NCI-H748 (cell line): ENCODE data around the gene SUGCT.
"Not testable (repeated sequence)": the region's sequence is repeated elsewhere in the genome, so short reads cannot be mapped to it uniquely, and the experiment has no call there.

ENCODE experiments used
- DNase-seq: peaks from one replicate; lab custom pipeline; 2025; ENCODE audit not compliant: unreplicated experiment; lab: John Stamatoyannopoulos, UW

SUGCT gene

DNA sequence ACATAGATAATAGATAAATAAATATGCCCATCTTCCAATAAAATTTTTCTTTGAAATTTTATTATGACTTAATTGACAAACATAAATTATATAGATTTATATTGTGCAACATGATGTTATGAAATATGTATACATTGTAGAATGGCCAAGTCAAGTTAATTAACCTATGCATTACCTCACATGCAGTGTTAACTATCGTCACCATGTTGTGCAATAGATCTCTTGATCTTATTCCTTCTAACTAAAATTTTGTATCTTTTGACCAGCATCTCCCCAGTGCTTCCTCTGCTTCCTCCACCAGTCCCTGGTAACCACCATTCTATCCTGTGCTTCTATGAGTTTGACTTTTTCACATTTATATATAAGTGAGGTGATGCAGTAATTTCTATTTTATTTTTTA, 259.6 kb downstream of the SUGCT start:
- DNase-seq: no peak

DNA sequence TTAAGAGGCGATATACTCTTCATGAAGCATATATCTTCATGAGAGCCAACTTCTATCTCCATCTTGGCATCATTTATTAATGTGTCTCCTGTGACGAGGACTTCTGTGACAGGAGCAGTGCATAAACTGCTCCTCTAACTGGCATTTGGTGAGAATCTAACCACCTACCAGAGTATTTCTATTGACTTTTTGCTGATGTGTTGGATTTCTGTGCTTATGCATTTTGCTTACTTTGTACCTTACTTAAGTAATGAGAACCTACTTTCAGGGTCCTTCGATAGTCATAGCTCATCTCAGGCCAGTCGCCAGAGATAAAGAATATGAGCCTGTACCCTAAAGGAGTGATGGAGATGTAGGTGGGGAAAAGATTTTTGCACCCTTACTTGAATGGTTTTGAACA, 265.7 kb downstream of the SUGCT start:
- DNase-seq: no peak

DNA sequence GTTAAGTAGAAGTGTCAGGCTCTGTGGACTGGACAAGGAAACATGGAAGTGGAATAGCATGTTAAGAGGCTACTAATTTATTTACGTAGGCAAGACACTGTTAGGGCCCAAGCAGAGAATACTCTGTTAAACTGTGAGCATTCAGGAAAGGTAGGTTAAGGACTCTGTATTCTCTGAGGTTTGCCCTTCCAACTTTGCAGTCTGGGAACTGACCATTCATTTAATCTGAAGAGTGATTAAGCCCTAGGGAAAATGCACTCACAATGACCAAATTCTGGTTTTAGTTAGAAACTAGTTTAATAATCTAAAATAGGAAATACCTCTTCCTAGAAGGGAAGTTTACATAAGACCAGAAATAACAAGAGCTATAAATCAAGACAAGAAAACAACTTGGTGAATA, 266.6 kb downstream of the SUGCT start:
- DNase-seq: no peak

DNA sequence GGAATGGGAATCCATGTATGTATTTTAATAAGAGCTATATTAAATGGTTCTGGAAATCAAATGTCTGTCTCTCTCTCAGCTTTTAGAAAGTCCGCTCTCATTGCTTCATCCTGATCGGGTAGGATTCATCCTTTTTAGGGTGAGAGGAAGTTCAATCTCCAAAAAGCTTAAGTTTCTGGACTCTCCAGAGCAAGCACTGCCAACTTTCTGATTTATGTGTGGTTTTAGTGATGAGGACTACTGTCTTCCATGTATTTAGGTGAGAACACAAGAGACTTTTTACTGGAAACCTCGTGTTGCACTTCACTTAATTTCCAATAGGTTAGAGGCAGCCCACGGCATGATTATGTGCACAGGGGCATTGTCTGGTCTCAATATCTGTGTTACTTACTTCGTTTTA, 267.9 kb downstream of the SUGCT start:
- DNase-seq: no peak

DNA sequence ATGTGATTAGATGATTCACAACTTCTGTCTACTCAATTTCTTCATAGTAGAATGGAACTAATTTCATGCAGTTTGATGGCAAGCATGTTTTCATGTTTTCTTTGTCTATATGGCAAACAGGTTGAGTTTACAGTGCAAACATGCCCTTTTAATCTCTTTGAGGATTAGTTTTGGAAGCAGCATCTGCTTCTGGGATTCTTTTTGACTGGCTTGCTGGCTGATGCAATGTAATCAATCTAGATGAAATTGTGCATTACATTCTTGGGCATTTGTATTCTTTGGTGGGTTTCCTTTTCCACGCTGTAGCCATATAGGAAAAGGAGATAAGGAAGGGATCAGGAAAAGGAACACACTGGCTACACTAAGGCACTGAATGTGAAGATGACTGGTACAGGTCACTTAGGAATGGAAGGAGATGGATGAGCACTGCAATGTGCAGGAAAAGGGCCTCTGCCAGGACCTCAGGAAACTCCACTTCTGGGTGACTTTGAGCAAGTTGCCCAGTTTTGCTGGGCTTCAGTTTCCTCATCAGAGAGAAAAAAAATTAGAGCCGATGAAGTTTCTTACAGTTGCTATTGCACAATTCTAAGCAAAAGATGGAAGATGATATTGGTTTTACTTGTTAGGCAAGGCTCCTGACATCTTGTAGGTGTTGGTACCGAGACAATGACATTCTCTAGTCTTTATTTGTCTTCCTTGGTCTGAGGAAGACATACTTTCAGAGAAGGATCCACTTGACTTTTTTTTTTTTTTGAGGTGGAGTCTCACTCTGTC, 269.1 kb downstream of the SUGCT start:
- no peak for DNase-seq

DNA sequence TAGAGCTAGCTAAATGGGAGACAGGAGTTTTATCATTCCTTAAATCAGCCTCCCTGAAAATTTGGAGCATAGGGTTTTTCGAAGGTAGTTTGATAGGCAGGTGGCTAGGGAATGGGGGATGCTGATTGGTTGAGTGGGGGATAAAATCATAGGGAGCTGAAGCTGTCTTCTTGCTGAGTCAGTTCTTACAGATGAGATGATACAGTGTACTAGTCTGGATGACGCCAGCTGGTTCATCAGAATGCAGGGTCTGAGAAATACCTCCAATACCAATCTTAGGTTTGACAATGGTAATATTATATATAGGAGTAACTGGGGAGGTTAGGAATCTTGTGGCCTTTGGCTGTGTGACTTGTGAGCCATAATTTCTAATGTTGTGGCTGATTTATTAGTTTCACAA, 271.2 kb downstream of the SUGCT start:
- no peak for DNase-seq

DNA sequence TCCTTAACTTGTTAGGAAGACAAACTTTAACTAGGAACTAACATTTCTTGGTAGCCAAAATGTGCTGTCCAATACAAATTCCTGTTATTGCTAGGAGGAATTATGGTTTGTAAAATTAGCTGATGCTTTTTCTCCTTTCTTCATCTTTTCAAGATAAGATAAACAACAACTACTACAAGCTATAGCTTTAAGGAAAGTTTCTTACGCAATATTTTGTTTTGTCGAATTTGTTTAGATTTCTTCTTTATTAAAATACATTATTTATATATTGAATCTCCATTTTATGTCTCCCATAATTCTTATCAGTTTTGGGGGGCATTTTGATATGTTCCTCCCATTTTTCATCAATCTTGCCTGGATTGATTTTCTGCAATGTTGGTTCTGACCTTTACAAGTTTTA, 277.5 kb downstream of the SUGCT start:
- DNase-seq: no peak

DNA sequence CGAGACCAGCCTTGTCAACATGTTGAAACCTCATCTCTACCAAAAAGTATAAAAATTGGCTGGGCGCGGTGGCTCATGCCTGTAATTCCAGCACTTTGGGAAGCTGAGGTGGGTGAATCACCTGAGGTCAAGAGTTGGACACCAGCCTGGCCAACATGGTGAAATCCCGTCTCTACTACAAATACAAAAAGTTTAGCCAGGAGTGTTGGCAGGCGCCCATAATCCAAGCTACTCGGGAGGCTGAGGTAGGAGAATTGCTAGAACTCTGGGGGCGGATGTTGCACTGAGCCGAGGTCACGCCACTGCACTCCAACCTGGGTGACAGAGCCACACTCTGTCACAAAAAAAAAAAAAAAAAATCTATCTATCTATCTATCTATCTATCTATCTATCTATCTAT, 279.9 kb downstream of the SUGCT start:
- not testable (repeated sequence) for DNase-seq

DNA sequence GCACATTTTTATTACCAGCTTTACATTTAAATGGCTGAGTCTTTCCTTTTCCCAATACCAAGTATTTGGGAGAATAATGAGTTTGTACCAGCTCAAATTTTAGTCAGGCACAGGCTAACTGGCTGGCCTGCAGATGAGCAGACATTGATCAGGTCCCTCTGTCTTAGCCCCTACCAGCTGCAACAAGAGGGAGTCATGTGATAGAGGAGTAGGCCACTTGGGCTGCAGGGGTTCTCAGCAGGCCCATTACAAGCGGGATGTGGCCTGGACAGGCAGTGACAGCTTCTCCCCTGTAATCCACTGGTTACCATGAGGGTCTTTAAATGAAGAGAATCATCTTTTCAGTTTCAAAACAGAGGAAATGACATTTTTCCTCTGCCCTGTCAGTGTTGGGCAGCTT, 283.6 kb downstream of the SUGCT start:
- DNase-seq: no peak

DNA sequence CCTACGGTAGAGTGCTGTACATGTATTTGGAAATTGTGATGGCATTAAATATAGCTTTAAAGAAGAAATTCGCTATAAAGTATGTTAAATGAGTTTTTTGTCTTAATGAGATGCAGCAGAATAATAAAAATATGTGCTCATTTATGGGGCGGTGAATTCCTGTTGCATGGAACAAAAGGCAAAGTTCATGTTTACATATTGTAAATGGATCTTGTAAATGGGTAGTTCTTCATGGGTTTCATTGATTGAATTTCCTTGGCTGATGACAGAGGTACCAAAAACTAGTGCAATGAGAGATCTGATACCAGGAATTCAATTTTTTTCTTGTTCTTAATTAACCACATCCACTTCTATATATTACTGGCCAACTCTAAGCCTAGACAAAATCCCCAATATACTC, 284.2 kb downstream of the SUGCT start:
- no peak for DNase-seq

DNA sequence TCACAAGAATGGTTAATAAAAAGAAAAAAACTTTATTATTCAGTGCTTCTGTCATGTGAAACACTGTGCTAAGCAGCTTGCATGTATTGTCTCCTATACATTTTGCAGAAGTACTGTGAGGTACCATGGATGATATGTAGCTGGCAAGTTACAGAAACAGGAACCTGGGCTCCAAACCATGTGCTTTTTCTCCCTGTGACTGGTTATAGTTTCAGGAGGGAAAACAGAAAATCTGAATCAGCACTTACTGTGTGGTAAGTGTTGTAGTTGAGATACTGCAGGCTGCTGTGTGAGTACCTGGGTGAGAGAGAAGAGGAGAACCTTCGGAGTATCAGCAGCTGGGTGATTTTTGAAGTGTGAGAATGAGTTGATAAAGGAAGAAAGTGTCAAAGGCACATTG, 285.0 kb downstream of the SUGCT start:
- no peak for DNase-seq

DNA sequence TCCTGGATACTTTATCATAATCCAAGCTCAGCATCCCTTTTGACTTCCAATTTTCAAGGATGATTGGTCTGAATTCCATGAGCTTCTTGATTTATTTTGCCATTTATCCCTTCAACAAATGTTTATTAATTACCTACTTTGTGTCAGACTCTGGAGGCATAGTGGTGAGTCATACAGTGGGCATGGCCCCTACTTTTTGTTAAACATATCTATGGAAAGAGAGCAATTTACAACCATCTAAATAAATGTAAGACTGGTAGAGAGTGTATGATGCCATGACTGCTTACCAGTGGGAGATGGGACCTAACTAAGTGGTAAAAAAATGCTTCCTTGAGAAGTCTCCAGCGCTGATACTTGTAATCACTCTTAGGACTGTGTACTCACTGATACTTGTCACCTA, 286.6 kb downstream of the SUGCT start:
- no peak for DNase-seq

DNA sequence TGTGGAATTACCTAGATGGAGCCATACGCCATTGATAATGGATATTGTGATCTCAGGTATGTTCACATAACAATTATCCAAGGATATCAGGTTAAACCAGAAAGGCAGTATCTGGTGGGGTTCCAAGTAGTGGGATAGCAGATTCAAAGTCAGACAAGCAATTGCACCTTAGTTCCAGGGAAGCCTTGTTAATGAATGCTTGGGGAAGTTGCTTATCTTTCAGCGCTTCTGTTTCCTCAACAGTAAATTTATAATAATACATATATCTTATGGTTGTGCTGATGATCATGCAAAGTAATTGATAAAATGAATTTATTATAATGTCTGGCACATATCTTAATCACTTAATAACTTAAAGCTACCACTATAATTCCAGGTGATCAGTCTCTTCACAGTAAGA, 290.9 kb downstream of the SUGCT start:
- no peak for DNase-seq

DNA sequence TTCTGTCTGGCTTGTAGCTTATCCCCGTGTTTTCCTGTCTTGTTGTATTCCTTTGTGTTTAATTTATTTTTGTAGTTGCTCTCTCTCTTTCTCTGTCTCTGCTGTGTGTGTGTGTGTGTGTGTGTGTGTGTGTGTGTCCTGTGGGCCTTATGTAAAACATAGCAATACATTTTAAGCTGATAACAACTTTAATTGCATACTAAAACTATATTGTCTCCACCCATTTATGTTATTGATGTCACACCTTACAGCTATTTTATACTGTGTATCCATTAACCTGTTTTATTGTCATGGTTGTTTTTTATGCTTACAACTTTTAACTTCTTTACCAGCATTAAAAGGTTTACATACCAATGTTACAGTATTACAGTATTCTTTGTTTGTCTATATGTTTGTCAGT, 293.6 kb downstream of the SUGCT start:
- DNase-seq: no peak

DNA sequence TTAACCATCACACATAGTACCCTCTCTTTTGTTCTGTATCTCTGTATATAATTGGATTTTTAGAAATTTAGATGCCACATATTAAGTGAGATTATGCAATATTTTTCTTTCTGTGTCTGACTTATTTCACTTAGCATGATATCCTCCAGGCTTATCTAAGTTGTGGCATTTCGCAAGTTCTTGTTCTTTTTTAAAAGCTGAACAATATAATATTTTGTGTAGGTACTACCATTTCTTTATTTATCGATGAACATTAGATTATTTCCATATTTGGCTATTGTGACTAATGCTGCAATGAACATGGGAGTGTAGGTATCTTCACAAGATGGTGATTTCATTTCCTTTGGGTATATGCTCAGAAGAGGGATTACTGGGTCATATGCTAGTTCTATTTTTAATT, 295.0 kb downstream of the SUGCT start:
- no peak for DNase-seq

DNA sequence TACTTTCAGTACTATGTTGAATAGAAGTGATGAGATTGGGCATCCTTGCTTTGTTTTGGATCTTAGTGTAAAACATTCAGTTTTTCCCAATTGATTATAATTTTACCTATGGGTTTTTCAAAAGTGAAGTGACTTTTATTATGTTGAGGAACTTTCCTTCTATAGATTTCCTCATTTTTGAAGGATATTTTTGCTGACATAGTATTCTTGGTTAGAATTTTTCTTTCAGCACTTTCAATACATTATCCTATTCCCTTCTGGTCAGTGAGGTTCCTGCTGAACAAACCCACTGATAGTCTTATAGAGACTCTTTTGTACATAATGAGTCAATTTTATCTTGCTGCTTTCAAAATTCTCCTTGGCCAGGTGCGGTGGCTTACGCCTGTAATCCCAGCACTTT, 297.2 kb downstream of the SUGCT start:
- DNase-seq: no peak

DNA sequence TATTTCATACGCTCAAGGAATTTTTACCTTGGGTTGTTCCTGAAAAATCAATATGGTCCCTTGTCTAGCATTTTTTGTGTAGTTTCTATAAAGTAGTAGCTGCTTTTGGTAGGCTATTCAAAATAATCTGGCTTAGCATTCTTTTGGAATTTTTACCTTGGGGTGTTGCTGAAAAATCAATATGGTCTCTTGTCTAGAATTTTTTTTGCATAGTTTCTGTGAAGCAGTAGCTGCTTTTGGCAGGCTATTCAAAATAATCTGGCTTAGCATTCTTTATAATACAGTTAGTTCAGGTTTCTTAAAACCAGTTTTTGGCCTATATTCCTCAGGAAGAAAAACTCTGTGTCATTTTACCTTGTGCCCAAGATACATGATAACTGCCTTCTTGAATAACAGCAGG, 301.9 kb downstream of the SUGCT start:
- no peak for DNase-seq

DNA sequence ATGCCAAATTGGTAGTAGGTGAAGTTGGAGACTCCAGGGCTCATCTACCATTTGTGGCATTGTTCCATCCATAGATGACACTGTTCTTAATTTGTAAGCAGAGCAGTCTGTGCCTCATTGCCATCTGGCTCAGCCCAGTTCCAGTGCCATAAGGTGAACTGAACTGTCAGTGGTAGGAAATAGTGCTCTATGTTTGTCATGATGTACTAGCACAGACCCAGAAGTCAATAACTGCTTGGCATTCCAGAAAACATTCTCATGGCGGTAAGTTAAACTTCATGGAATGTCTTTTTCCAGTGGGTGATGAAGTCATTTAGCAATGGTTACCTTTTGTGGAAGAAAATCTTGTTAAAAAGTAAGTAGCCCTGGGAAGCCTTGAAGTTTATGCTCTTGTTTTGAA, 302.7 kb downstream of the SUGCT start:
- DNase-seq: no peak

DNA sequence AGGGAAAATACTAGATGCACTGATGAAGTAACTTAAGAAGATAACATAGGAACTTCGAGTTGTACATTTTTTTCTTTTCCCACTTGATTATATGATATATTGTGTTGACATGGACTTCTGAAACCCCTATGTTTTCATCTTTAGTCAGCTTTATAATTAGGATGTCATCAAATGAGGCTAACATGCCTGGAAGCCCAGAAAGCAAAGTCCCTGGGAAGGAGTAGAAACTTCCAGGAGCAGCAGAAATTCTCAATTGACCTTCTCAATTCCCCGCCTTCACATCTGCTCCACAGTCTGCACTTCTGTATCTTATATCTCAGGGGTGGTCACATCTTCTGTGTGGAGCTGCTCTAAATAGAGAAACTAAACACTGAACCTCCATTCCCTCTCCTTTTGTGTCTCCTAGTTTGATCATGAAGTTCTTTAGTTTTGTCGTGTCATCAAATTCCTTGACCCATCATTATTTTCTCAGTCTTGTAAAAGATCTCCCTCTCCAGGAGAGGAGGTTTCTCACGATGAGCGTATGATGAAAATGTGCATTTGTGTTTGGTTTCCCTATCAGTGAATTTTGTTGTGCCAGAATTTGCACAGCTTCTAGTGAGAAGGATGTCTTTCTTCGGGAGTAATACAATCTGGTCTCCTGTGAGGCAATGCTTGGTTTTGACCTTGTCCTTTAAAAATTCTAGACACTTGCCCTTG, 303.3 kb downstream of the SUGCT start:
- no peak for DNase-seq

DNA sequence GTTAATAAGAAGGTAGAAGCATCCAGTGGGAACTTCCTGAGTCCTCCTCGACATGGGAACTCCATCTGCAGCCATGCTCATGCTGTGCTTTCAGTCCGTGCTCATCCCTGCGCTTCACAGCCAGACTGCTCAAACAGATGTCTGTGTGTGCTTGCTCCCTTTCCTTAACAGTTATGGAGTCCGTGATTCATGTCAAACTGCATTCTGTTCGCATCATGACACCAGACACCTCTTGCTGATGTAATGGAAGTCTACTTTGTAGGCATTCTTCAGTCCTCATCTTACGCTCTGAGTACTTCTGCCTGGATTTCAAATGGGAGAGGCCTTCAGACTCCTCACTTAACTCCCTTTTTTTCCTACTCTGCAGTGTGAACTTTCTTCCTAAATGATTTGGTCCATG, 304.9 kb downstream of the SUGCT start:
- DNase-seq: no peak

DNA sequence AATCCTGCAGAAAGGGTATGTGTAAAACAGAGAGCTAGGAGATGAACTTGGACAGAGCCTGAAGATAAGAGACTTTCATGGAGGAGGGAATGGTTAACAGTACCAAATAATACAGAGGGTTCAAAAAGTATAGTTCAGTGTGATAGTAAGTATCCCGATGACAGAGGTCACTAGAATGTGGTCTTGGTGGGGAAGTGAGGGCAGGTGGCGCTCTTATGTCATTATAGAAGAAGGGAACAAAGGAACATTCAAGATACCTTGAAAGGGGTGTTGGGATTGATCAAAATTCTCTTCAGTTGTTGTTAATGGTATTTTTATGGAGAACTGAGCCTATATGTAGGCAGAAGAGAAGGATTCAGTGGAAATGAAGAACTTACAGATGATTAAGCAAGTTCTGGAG, 312.5 kb downstream of the SUGCT start:
- no peak for DNase-seq

DNA sequence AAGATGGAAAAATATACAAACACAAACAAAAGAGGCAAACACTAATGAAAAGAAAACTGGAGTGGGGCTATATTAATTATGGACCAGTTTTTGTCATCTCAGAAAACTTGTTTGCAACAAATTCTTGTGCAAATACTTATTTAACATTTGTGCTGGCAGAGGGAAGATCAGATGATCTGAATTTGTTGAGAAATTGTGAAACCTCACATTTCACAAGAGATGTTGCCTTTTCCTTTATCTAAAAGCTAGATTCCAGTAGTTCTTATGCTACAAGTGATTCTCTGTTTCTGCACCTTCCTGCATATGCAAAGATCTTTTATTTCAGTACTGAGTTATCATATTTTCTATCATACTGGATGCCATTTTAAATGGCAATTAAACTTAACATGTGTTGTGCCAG, 320.7 kb downstream of the SUGCT start:
- DNase-seq: no peak
